ENCODE data around the gene TNS3. TPM values are rescaled to one million over a fixed set of nuclear protein-coding genes. Genes with fewer than 3 reads are reported as not detected.

The TNS3 gene
- total and polyA plus RNA-seq, 2 donors (not counting 3 experiments of a cell fraction or from before 2014, with no cell fraction given) = 10.4 to 45.1 TPM

GRCh38 chr7:47521816-47522561 is 59.9 kb downstream of the TNS3 start:
- Histone ChIP-seq H3K4me1 (ENCODE audit: control insufficient read depth, extremely low read depth, insufficient read depth, low read length) (no peaks in the 10 kb centered on the region), H3K9me3 (replicated peaks; ENCODE audit: control insufficient read depth, insufficient read depth, low read length) (no peaks in the 10 kb centered on the region), H3K9ac (replicated peaks; ENCODE audit: extremely low read depth, insufficient read depth, low read length) (no peak overlapping the region), H3K4me3 (replicated peaks in 1 of 3; ENCODE audit: insufficient read depth in 1 of 3, low read depth in 1 of 3, low read length in 3 of 3) (no peak overlapping the region), H3K9me1 (replicated peaks; ENCODE audit: control insufficient read depth, extremely low read depth, insufficient read depth, low read length) (no peaks in the 10 kb centered on the region), H3K4me2 (ENCODE audit: insufficient read depth, low read length) (no peak overlapping the region), H3K27ac (ENCODE audit: insufficient read depth, low read depth, low read length) (no peak overlapping the region), H2AFZ (ENCODE audit: low read depth, low read length) (no peak overlapping the region), H3K36me3 (ENCODE audit: control insufficient read depth in 2 of 2, extremely low read depth in 1 of 2, insufficient read depth in 2 of 2, low read length in 2 of 2) (no peaks in the 10 kb centered on the region), H3K27me3 (ENCODE audit: control insufficient read depth in 2 of 2, insufficient read depth in 2 of 2, low read length in 2 of 2) (no peaks in the 10 kb centered on the region), H3K79me2 (ENCODE audit: control insufficient read depth, insufficient read depth, low read length) (no peaks in the 10 kb centered on the region), H4K20me1 (replicated peaks; ENCODE audit: control insufficient read depth, extremely low read depth, insufficient read depth, low read length) (no peaks in the 10 kb centered on the region)
- dilution Hi-C loops (cut with MboI; ENCODE audit: extremely low pct_ligation_motif_present, low sequenced_read_pairs) = no loop called here
- DNase-seq (ENCODE audit: low read depth, low spot score) (no peak), FAIRE-seq (no peak)
- CTCF ChIA-PET = interaction anchor here (0.7 kb wide), 1 partner anchor 12 kb away, joined by 3 read pairs; no protein-coding TSS in a partner anchor
- no peak for TF ChIP-seq MAX (IDR thresholded peaks at IDR 0.05; ENCODE audit: insufficient read depth, insufficient read length)
- POLR2A ChIA-PET = interaction anchor here (0.6 kb wide), 1 partner anchor 190 kb away, joined by 3 read pairs; no protein-coding TSS in a partner anchor
- intact Hi-C loops (cut with micrococcal nuclease) = no loop called here
- BruUV-seq (replicated peaks) = no TSS peak

- Histone ChIP-seq H3K4me2 (ENCODE audit: insufficient read depth, low read length) (no peak overlapping the region), H3K27me3 (ENCODE audit: control insufficient read depth in 2 of 2, insufficient read depth in 2 of 2, low read length in 2 of 2) (no peaks in the 10 kb centered on the region), H3K9ac (replicated peaks; ENCODE audit: extremely low read depth, insufficient read depth, low read length) (no peak overlapping the region), H3K4me3 (replicated peaks in 1 of 3; ENCODE audit: insufficient read depth in 1 of 3, low read depth in 1 of 3, low read length in 3 of 3) (no peak overlapping the region), H3K36me3 (ENCODE audit: control insufficient read depth in 2 of 2, extremely low read depth in 1 of 2, insufficient read depth in 2 of 2, low read length in 2 of 2) (no peaks in the 10 kb centered on the region), H3K4me1 (ENCODE audit: control insufficient read depth, extremely low read depth, insufficient read depth, low read length) (no peaks in the 10 kb centered on the region), H4K20me1 (replicated peaks; ENCODE audit: control insufficient read depth, extremely low read depth, insufficient read depth, low read length) (no peaks in the 10 kb centered on the region), H3K9me1 (replicated peaks; ENCODE audit: control insufficient read depth, extremely low read depth, insufficient read depth, low read length) (no peaks in the 10 kb centered on the region), H3K79me2 (ENCODE audit: control insufficient read depth, insufficient read depth, low read length) (no peaks in the 10 kb centered on the region), H3K9me3 (replicated peaks; ENCODE audit: control insufficient read depth, insufficient read depth, low read length) (no peaks in the 10 kb centered on the region), H3K27ac (ENCODE audit: insufficient read depth, low read depth, low read length) (no peak overlapping the region), H2AFZ (ENCODE audit: low read depth, low read length) (no peak overlapping the region)
- FAIRE-seq (no peak), DNase-seq (ENCODE audit: low read depth, low spot score) (no peak)
- ChIA-PET CTCF (no interaction called here), POLR2A (no interaction called here)
- intact Hi-C loops (cut with micrococcal nuclease) = no loop called here
- dilution Hi-C loops (cut with MboI; ENCODE audit: extremely low pct_ligation_motif_present, low sequenced_read_pairs) = no loop called here
- no peak for TF ChIP-seq FOS (IDR thresholded peaks at IDR 0.05; ENCODE audit: borderline replicate concordance, insufficient read depth, low read length)
- TF ChIP-seq GATA2 (IDR thresholded peaks at IDR 0.05; ENCODE audit: insufficient read depth, insufficient read length, low read depth, low read length) = no peak
- TF ChIP-seq POLR2AphosphoS5 (IDR thresholded peaks at IDR 0.05; ENCODE audit: insufficient read depth, low read depth, low read length) = no peak
- TF ChIP-seq JUN (IDR thresholded peaks at IDR 0.05; ENCODE audit: borderline replicate concordance, insufficient read depth, insufficient read length, low read depth) = no peak
- TF ChIP-seq MYC (IDR thresholded peaks at IDR 0.05; ENCODE audit: low read depth, low read length) = no peak
- TF ChIP-seq, protein P1, sequence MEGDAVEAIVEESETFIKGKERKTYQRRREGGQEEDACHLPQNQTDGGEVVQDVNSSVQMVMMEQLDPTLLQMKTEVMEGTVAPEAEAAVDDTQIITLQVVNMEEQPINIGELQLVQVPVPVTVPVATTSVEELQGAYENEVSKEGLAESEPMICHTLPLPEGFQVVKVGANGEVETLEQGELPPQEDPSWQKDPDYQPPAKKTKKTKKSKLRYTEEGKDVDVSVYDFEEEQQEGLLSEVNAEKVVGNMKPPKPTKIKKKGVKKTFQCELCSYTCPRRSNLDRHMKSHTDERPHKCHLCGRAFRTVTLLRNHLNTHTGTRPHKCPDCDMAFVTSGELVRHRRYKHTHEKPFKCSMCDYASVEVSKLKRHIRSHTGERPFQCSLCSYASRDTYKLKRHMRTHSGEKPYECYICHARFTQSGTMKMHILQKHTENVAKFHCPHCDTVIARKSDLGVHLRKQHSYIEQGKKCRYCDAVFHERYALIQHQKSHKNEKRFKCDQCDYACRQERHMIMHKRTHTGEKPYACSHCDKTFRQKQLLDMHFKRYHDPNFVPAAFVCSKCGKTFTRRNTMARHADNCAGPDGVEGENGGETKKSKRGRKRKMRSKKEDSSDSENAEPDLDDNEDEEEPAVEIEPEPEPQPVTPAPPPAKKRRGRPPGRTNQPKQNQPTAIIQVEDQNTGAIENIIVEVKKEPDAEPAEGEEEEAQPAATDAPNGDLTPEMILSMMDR (IDR thresholded peaks at IDR 0.05; ENCODE audit: extremely low read depth in 1 of 2, insufficient read depth in 1 of 2, low read depth in 1 of 2, low read length in 2 of 2) = no peak
- no peak for TF ChIP-seq EZH2 (IDR thresholded peaks at IDR 0.05; ENCODE audit: borderline replicate concordance, low read depth, low read length, severe bottlenecking)
- TF ChIP-seq POLR2A (IDR thresholded peaks at IDR 0.05; ENCODE audit: low read depth, low read length) = no peak
- TF ChIP-seq MAX (IDR thresholded peaks at IDR 0.05; ENCODE audit: insufficient read depth, insufficient read length) = no peak
- BruUV-seq (replicated peaks) = no TSS peak
Measured at GRCh38 chr7:47521011-47521795, 60.7 kb downstream of the TNS3 start.

Measured in endothelial cell of umbilical vein (primary cell).